Measurements from ENCODE around the gene MSRB1. TPM values are rescaled to one million over a fixed set of nuclear protein-coding genes. Genes with fewer than 3 reads are reported as not detected.
"Not testable (repeated sequence)": the region's sequence is repeated elsewhere in the genome, so short reads cannot be mapped to it uniquely, and the experiment has no call there.

The MSRB1 gene
- total and polyA plus RNA-seq, 3 experiments from 2014 or later = 20.2 to 20.4 (median 20.4) TPM

GRCh38 chr16:1957434-1958142 is 14.6 kb upstream of the MSRB1 start:
- CTCF ChIA-PET = interaction anchor here (1.1 to 2.6 kb wide), 3 partner anchors 11 to 29 kb away, joined by 3 to 7 read pairs (median 6); partner anchors contain the start of gene MSRB1
- H3K27me3 Mint-ChIP-seq = not testable (repeated sequence)

DNA sequence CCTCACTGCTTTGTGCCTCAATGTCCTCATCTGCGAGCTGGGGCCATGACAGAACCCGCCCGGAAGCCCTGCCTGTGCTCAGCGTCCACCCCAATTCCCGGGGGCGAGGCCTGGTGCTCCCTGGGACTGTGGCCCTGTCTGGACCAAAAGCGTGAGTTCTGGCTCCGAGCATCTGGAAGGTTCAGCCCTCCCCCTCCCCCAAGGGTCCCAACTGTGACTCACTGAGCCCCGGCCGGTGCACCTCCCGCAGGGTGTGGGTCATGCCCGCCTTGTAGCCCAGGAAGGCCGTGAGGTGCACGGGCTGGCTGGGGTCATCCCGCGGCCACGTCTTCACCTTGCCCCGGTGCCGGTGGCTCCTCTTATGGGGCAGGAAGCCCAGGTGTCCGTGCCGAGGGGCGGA is 10.7 kb upstream of the MSRB1 start:
- Mint-ChIP-seq H3K27ac (no peak overlapping the region), H3K4me1 (no peaks in the 10 kb centered on the region), H3K36me3 (no peaks in the 10 kb centered on the region), H3K27me3 (no peaks in the 10 kb centered on the region), H3K4me3 (no peak overlapping the region), H3K9me3 (no peaks in the 10 kb centered on the region)
- no peak for DNase-seq
- H3K36me3 ChIP-seq (ENCODE audit: insufficient read depth, low read length) = no peaks in the 10 kb centered on the region
- POLR2A ChIA-PET = no interaction called here
- no peak overlapping the region for H3K4me3 ChIP-seq (ENCODE audit: low read length)
- H3K4me1 ChIP-seq (ENCODE audit: insufficient read depth, low read length) = peaks cover under 1% of the 10 kb centered on the region
- no peak overlapping the region for H3K27ac ChIP-seq (ENCODE audit: low read depth, low read length)
- no peaks in the 10 kb centered on the region for H3K27me3 ChIP-seq (ENCODE audit: insufficient read depth, low read length, poor library complexity, severe bottlenecking)
- CTCF ChIA-PET = no interaction called here
- H3K9me3 ChIP-seq (ENCODE audit: low read length) = no peaks in the 10 kb centered on the region

More at GRCh38 chr16:1957434-1958142, 14.6 kb upstream of the MSRB1 start:
- Mint-ChIP-seq H3K4me1 (peaks cover 23 to 32% (median 27%) of the 10 kb centered on the region in 3 donors), H3K27ac (peak overlapping the region in 1 of 8 donors; percentile 38), H3K36me3 (peaks cover 0 to 25% (median 6%) of the 10 kb centered on the region in 3 donors), H3K4me3 (peak overlapping the region in 1 of 7 donors; percentile 18)
- not testable (repeated sequence) for H3K27me3 ChIP-seq (ENCODE audit: insufficient read depth, low read length, poor library complexity, severe bottlenecking); H3K4me3 ChIP-seq (ENCODE audit: low read length); H3K27ac ChIP-seq (ENCODE audit: low read depth, low read length); DNase-seq; H3K9me3 Mint-ChIP-seq; H3K9me3 ChIP-seq (ENCODE audit: low read length)
- H3K36me3 ChIP-seq (ENCODE audit: insufficient read depth, low read length) = peaks cover 13% of the 10 kb centered on the region
- peaks cover 33% of the 10 kb centered on the region for H3K4me1 ChIP-seq (ENCODE audit: insufficient read depth, low read length)
- POLR2A ChIA-PET = interaction anchor here (0.7 kb wide), 1 partner anchor 175 kb away, joined by 5 read pairs; the partner anchor contains the start of gene NUBP2

DNA sequence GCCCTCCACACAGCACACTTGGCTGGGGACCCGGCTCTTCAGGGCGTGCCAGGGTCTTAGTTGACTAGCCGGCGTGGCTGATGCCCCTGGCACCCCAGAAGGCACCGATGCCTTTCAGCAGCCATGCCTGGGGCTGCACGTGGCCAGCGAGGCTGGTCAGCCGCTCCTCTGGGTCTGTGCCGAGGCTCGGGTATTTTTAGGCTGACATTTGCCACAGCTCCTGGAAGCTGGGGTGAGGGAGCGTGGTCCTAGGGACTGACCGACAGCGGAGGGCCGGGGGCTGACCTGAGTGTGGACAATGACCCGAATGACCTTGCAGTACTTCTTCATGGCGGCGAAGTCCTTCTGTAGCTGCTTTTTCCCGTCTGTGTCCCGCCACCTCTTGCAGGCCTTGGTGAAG is 7.6 kb upstream of the MSRB1 start:
- POLR2A ChIA-PET = no interaction called here
- H3K27ac Mint-ChIP-seq = no peak overlapping the region
- no peaks in the 10 kb centered on the region for H3K9me3 ChIP-seq (ENCODE audit: low read length)
- H3K36me3 ChIP-seq (ENCODE audit: insufficient read depth, low read length) = no peaks in the 10 kb centered on the region
- no peaks in the 10 kb centered on the region for H3K27me3 Mint-ChIP-seq
- no peaks in the 10 kb centered on the region for H3K36me3 Mint-ChIP-seq
- H3K27me3 ChIP-seq (ENCODE audit: insufficient read depth, low read length, poor library complexity, severe bottlenecking) = no peaks in the 10 kb centered on the region
- CTCF ChIA-PET = no interaction called here
- no peaks in the 10 kb centered on the region for H3K4me1 ChIP-seq (ENCODE audit: insufficient read depth, low read length)
- DNase-seq = no peak
- no peak overlapping the region for H3K4me3 ChIP-seq (ENCODE audit: low read length)
- H3K27ac ChIP-seq (ENCODE audit: low read depth, low read length) = no peak overlapping the region
- no peaks in the 10 kb centered on the region for H3K4me1 Mint-ChIP-seq
- no peak overlapping the region for H3K4me3 Mint-ChIP-seq
- H3K9me3 Mint-ChIP-seq = no peaks in the 10 kb centered on the region

GRCh38 chr16:1950047-1950446 is 7.0 kb upstream of the MSRB1 start:
- Mint-ChIP-seq H3K27ac (no peak overlapping the region), H3K36me3 (no peaks in the 10 kb centered on the region), H3K4me3 (no peak overlapping the region), H3K4me1 (no peaks in the 10 kb centered on the region), H3K27me3 (no peaks in the 10 kb centered on the region), H3K9me3 (no peaks in the 10 kb centered on the region)
- H3K27ac ChIP-seq (ENCODE audit: low read depth, low read length) = no peak overlapping the region
- POLR2A ChIA-PET = no interaction called here
- no peaks in the 10 kb centered on the region for H3K4me1 ChIP-seq (ENCODE audit: insufficient read depth, low read length)
- CTCF ChIA-PET = no interaction called here
- H3K4me3 ChIP-seq (ENCODE audit: low read length) = no peak overlapping the region
- H3K36me3 ChIP-seq (ENCODE audit: insufficient read depth, low read length) = no peaks in the 10 kb centered on the region
- no peaks in the 10 kb centered on the region for H3K9me3 ChIP-seq (ENCODE audit: low read length)
- DNase-seq = no peak
- no peaks in the 10 kb centered on the region for H3K27me3 ChIP-seq (ENCODE audit: insufficient read depth, low read length, poor library complexity, severe bottlenecking)

- Mint-ChIP-seq H3K4me3 (no peak overlapping the region), H3K4me1 (peaks cover 0 to under 1% (median 0%) of the 10 kb centered on the region in 3 donors), H3K36me3 (no peaks in the 10 kb centered on the region), H3K27ac (no peak overlapping the region), H3K27me3 (no peaks in the 10 kb centered on the region), H3K9me3 (no peaks in the 10 kb centered on the region)
- Histone ChIP-seq H3K9me3 (ENCODE audit: low read length) (no peaks in the 10 kb centered on the region), H3K4me3 (ENCODE audit: low read length) (no peak overlapping the region), H3K27me3 (ENCODE audit: insufficient read depth, low read length, poor library complexity, severe bottlenecking) (no peaks in the 10 kb centered on the region), H3K27ac (ENCODE audit: low read depth, low read length) (no peak overlapping the region), H3K36me3 (ENCODE audit: insufficient read depth, low read length) (no peaks in the 10 kb centered on the region), H3K4me1 (ENCODE audit: insufficient read depth, low read length) (no peaks in the 10 kb centered on the region)
- POLR2A ChIA-PET = interaction anchor here (0.7 kb wide), 1 partner anchor 165 kb away, joined by 5 read pairs; no protein-coding TSS in a partner anchor
- CTCF ChIA-PET = no interaction called here
- no peak for DNase-seq
Measured at GRCh38 chr16:1949507-1949906, 6.5 kb upstream of the MSRB1 start.

GRCh38 chr16:1947369-1947670 is 4.3 kb upstream of the MSRB1 start:
- no peak overlapping the region for H3K4me3 ChIP-seq (ENCODE audit: low read length)
- DNase-seq = no peak
- H3K27me3 ChIP-seq (ENCODE audit: insufficient read depth, low read length, poor library complexity, severe bottlenecking) = no peaks in the 10 kb centered on the region
- Mint-ChIP-seq H3K9me3 (no peaks in the 10 kb centered on the region), H3K27ac (no peak overlapping the region), H3K27me3 (no peaks in the 10 kb centered on the region), H3K4me3 (no peak overlapping the region), H3K4me1 (peaks cover 1 to 12% (median 5%) of the 10 kb centered on the region in 3 donors), H3K36me3 (peaks cover 0 to 4% (median 0%) of the 10 kb centered on the region in 3 donors)
- CTCF ChIA-PET = interaction anchor here (2.2 kb wide), 1 partner anchor 11 kb away, joined by 7 read pairs; the partner anchor contains the start of gene NDUFB10
- POLR2A ChIA-PET = no interaction called here
- peaks cover 5% of the 10 kb centered on the region for H3K4me1 ChIP-seq (ENCODE audit: insufficient read depth, low read length)
- H3K27ac ChIP-seq (ENCODE audit: low read depth, low read length) = no peak overlapping the region
- H3K36me3 ChIP-seq (ENCODE audit: insufficient read depth, low read length) = no peaks in the 10 kb centered on the region
- no peaks in the 10 kb centered on the region for H3K9me3 ChIP-seq (ENCODE audit: low read length)

DNA sequence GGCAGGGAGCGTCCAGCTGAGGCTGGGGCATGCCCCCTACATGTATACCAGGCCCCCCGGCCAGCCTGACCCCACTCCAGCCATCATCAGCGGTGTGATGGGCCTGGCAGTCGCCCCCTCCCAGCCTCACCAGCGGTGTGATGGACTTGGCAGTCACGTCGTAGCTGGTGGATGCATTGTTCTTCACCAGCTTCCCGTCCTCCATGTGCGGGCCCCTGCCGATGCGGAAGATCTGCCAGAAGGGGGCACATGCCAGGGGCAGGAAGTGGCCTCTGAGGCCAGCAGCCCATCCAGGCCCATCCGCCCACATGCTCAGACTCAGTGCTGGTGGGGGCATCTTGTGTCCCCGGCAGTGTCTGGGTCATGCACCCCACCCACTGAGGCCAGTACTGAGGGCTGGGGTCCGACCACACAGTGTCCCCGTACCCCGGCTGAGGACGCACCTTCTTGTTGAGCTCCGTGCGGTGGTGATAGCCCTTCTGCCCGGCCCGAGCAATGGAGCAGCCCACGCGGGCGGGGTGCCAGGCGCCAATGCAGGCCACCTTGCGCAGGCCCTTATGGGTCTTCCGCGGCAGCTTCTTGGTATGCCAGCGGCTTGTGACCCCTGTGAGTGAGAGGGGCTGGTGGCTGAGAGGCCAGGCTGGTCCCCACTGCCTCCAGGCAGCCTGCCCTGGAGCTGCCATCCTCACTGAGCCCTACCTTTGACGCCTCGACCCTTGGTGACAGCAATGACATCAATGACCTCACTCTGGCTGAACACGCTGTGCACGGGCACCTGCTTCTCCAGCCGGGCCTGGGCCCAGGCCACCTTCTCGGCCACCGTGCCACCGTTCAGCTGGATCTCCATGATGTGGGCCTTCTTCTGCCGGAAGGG is 3.7 kb upstream of the MSRB1 start:
- no peaks in the 10 kb centered on the region for H3K27me3 ChIP-seq (ENCODE audit: insufficient read depth, low read length, poor library complexity, severe bottlenecking)
- Mint-ChIP-seq H3K27ac (peak overlapping the region in 1 of 8 donors; percentile 29), H3K4me3 (no peak overlapping the region), H3K36me3 (peaks cover 0 to 4% (median 0%) of the 10 kb centered on the region in 3 donors), H3K9me3 (no peaks in the 10 kb centered on the region), H3K27me3 (no peaks in the 10 kb centered on the region), H3K4me1 (peaks cover 6 to 18% (median 7%) of the 10 kb centered on the region in 3 donors)
- no peak overlapping the region for H3K4me3 ChIP-seq (ENCODE audit: low read length)
- H3K9me3 ChIP-seq (ENCODE audit: low read length) = no peaks in the 10 kb centered on the region
- DNase-seq = no peak
- no peak overlapping the region for H3K27ac ChIP-seq (ENCODE audit: low read depth, low read length)
- peaks cover 11% of the 10 kb centered on the region for H3K4me1 ChIP-seq (ENCODE audit: insufficient read depth, low read length)
- CTCF ChIA-PET = interaction anchor here (0.5 to 2.2 kb wide), 2 partner anchors 11 to 1203 kb away, joined by 3 to 7 read pairs; partner anchors contain the start of gene NDUFB10
- H3K36me3 ChIP-seq (ENCODE audit: insufficient read depth, low read length) = no peaks in the 10 kb centered on the region
- POLR2A ChIA-PET = no interaction called here
